HG02678 (cell line): ENCODE data around the gene WWTR1.

ENCODE experiments used
- ATAC-seq: cut with Tn5 transposase; IDR thresholded peaks from one replicate; pipeline ENCODE4 v1.9.1; 2021; ENCODE audit warnings: mild to moderate bottlenecking, moderate library complexity; ENCODE audit not compliant: unreplicated experiment

The WWTR1 gene

GRCh38 chr3:149657926-149658743 is at the start of gene WWTR1:
WWTR1 (minus strand) TSS chr3:149658025; CDS start chr3:149657306, 719 bp downstream.
- peak; percentile 78 for ATAC-seq

- no peak for ATAC-seq
These were observed 49.1 kb upstream of the WWTR1 start for GRCh38 chr3:149706905-149707304.

GRCh38 chr3:149705416-149705815 is 47.6 kb upstream of the WWTR1 start:
- no peak for ATAC-seq

GRCh38 chr3:149703466-149703865 is 45.6 kb upstream of the WWTR1 start:
- no peak for ATAC-seq

GRCh38 chr3:149702691-149703441 is 45.0 kb upstream of the WWTR1 start:
- ATAC-seq, result no peak

GRCh38 chr3:149701977-149702350 is 44.1 kb upstream of the WWTR1 start:
- no peak for ATAC-seq

- ATAC-seq, result no peak
These were observed 43.6 kb upstream of the WWTR1 start for GRCh38 chr3:149701206-149701976.

GRCh38 chr3:149688122-149688757 is 30.4 kb upstream of the WWTR1 start:
- ATAC-seq, result no peak

GRCh38 chr3:149686996-149687395 is 29.2 kb upstream of the WWTR1 start:
- no peak for ATAC-seq

- no peak for ATAC-seq
These were observed 20.6 kb upstream of the WWTR1 start for GRCh38 chr3:149678351-149678950.

- ATAC-seq, result no peak
These were observed 15.6 kb upstream of the WWTR1 start for GRCh38 chr3:149673393-149673792.

- no peak for ATAC-seq
These were observed 13.1 kb upstream of the WWTR1 start for GRCh38 chr3:149670742-149671492.

- no peak for ATAC-seq
These were observed 9.8 kb upstream of the WWTR1 start for GRCh38 chr3:149667576-149667975.

- ATAC-seq, result no peak
These were observed 6.1 kb upstream of the WWTR1 start for GRCh38 chr3:149663966-149664365.

GRCh38 chr3:149662240-149662887 is 4.5 kb upstream of the WWTR1 start:
- ATAC-seq, result no peak

- ATAC-seq, result no peak
These were observed 2.6 kb upstream of the WWTR1 start for GRCh38 chr3:149660462-149660861.

GRCh38 chr3:149658744-149659497 is 1.1 kb upstream of the WWTR1 start:
- peak; percentile 4 for ATAC-seq

GRCh38 chr3:149657321-149657925 is 402 bp downstream of the WWTR1 start:
- peak; percentile 31 for ATAC-seq
